OCI-M1 (cell line): ENCODE results near the gene MTMR1.
A peak's percentile ranks its signal among the peaks of the same experiment; 100 is the strongest.

ENCODE experiments used
- DNase-seq: peaks from one replicate; lab custom pipeline; 2025; lab: John Stamatoyannopoulos, UW

Gene MTMR1

DNA sequence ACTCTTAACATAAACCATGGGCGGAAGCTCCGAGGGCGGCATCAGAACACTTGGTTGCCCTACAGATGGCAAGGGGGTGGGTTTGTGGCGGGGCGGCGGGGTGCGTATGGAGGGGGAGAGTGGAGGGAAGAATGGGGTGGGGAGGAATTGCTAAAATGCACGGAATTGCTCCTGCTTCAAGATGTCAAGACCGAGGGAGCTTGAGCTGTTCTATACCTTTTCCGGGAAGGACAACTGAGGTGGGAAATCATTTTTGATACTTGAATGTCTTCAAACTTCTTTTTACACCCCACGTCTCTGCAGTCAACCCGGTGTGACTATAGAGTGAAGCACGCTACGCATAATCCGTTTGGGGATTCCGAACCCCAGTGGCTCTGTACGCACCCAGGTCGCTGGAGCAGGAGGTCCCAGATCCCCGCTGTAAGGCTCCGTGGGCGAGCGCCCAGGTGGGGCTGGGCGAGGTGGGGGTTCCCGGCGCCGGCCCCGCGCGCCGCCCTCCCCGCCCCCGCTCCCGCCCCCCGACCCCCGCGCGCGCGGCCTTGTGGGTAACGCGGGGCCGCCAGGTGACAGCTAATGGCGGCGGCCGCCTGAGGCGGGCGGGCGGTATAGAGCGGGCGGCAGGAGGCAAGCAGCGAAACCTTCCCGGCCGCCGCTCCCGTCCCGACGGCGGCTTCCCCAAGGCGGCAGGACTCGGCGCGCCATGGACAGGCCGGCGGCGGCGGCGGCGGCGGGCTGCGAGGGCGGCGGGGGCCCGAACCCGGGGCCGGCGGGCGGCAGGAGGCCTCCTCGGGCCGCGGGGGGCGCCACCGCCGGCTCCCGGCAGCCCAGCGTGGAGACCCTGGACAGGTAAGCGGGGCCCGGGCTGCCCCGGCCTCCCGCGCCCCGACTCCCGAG, at the start of gene MTMR1:
TSS of gene MTMR1 (plus strand) at position 566 of the 894 bp plus-strand sequence. CDS start at position 701, 135 bp downstream.
- peak; percentile 37 for DNase-seq

DNA sequence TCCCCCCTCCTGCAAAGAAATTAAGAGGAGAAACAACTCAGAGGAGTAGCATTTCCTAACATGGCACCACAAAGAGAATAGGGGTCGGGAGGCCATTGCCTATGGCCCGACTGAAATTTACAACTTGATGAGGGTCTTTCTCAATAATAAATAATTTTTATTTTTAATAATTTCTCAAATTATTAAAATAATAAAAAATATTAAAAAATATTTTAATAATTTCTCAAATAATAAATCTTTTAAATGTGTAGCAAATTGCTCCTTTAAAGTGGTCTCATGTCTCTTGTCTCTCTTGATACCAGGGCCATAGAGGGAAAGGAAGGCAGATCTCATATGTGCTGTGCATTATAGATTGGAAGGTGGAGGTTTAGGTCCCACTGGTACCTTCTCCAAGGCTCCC, 49.2 kb upstream of the MTMR1 start:
- DNase-seq: no peak

GRCh38 chrX:150644422-150644821, 48.8 kb upstream of the MTMR1 start:
- peak; percentile 72 for DNase-seq

DNA sequence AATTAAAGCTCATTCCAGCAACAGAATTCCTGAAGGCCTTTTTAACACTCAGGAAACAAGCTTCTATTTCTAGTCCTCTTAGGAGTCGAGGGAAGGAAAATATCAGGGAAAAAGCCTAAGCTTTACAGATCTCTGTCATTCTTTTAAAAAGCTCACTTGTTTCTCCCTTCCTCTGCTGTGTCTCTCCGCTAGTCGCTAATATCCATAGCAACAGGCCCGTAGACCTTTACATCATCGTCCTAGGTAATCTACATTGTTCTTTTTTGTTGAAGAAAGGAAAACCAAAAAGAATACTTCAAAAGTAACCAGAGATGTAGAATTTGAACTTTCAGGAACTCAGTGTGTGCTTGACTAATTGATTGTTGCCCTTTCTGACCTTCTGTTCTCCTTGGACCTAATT, 45.9 kb upstream of the MTMR1 start:
- DNase-seq: no peak

GRCh38 chrX:150648296-150648940, 44.8 kb upstream of the MTMR1 start:
- no peak for DNase-seq

GRCh38 chrX:150649096-150649870, 43.9 kb upstream of the MTMR1 start:
- DNase-seq: no peak

GRCh38 chrX:150651906-150652305, 41.3 kb upstream of the MTMR1 start:
- DNase-seq: no peak

- no peak for DNase-seq
These were observed 37.4 kb upstream of the MTMR1 start for GRCh38 chrX:150655788-150656187.

DNA sequence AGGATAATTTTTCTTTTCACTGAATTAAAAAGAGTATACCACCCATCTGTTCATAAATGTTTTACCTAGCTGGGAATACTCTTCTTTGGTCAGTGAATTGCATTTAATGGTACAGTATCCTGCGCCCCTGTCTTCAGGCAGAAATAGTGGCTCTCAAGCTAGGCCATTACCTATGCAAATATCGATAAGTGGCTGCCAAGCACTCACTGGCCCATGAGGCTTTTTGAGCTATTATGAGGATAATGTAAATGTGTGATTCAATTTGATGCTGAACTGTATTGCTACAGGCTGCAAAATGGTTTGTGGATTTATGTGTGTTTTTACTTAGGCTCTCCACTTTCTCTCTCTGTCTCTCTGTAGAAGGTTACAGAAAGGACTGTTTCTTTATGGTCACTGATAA, 30.1 kb upstream of the MTMR1 start:
- DNase-seq: no peak

GRCh38 chrX:150664290-150664689, 28.9 kb upstream of the MTMR1 start:
- DNase-seq: no peak

- no peak for DNase-seq
These were observed 17.0 kb upstream of the MTMR1 start for GRCh38 chrX:150676221-150676620.

GRCh38 chrX:150680974-150681373, 12.2 kb upstream of the MTMR1 start:
- peak; percentile 44 for DNase-seq

- no peak for DNase-seq
These were observed 10.1 kb upstream of the MTMR1 start for GRCh38 chrX:150683112-150683511.

DNA sequence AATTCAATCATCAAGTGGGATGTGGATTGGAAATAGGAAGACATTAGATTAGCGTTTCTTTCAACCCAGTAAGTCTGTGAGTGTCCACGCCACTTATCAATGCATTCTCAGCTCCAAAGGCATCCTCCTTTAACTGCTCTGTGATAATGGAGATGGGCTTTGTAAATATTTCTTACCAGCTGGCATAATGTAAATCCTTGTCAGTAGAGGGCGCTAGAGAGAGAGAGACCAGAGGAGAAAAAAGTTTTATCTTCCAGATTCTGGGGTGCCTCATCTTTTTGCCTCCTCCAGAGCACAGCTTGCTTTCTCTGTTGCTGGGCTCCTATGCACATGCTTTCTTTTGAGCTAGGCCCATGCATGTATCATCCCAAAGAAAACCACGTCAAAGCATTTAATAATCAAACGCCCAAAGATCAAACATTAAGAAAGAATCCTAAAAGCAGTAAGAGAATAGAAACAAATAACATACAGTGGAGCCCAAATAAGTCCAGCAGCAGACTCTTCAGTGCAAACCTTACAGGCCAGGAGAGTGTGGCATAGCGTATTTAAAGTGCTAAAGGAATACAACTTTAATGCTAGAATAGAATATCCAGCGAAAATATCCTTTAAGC, 9.6 kb upstream of the MTMR1 start:
- DNase-seq: peak; percentile 72

- no peak for DNase-seq
These were observed 4.2 kb upstream of the MTMR1 start for GRCh38 chrX:150688911-150689451.

DNA sequence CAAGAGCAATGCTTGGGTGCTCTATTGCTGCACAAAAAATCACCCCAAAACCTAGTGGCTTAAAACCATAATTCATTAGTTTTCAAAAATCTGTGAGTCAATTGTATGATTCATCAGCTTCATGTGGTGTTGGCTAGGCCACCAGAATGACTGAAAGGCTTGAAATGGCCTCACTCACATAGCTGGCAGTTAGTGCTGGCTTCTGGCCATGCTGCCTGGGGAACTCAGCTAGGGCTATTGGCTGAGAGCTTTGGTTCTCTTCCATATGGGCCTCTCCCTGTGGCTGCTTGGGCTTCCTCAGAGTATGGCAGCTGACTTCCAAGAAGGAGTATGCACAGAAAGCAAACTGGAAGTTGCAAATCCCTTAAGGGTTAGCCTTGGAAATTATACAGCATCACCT, 3.1 kb upstream of the MTMR1 start:
- peak; percentile 0 for DNase-seq

DNA sequence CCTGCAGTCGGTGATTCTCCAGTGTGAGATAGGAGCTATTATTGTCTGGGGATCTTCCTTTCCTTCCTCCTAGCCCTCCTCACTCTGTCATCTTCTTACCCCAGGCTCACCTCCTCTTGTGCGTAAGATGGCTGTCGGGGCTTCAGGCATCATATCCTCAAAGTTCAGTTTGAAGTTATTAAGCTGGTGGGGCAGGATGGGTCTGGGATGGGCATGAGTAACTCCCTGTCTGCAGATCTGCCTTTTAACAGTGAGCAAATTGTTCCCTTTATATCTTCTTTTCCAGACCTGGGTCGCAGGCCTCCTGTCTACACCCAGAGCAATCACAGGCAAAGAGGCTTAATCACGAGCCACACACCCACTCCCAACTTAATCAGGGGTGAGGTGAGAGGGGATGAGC, 900 bp upstream of the MTMR1 start:
- DNase-seq: peak; percentile 9

DNA sequence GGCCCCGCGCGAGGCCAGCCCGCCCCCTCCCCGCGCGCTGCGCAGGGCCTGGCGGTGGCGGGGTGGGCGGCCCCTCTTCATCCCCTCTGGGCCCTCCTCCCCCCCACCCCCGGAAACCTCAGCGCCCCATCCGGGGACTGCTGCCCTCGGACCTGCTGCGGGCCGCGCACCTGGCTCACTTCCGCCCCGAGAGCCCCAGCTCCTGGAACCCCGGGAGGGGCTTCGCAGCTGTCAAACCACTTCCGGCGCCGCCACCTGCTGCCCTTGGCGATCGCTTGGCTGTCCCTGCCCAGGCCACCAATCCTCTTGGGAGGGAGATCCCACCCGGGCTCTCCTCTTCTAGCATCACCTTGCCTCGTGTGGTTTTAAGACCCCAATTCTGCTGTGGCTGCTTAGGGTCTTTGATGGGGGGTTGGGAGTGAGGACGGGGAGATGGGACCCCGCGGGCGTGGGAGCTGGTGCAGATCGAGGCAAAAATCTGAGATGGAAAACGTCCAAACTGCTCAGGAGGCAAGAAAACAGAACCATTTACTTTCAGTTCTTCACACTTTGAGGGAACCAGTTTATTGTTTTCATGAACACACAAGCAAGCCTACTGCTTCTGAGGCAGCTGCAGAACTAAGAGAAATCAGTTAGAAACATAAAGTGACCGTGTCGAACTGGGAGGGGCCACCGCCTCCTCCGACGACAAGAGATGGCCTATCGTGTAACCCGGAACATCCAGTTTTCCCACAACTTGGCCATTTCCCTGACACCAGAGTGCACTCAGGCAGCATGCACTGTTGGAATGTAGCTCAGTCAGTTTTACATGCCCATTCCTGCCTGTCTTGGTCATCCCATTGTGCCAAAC, 754 bp downstream of the MTMR1 start:
- peak; percentile 60 for DNase-seq

DNA sequence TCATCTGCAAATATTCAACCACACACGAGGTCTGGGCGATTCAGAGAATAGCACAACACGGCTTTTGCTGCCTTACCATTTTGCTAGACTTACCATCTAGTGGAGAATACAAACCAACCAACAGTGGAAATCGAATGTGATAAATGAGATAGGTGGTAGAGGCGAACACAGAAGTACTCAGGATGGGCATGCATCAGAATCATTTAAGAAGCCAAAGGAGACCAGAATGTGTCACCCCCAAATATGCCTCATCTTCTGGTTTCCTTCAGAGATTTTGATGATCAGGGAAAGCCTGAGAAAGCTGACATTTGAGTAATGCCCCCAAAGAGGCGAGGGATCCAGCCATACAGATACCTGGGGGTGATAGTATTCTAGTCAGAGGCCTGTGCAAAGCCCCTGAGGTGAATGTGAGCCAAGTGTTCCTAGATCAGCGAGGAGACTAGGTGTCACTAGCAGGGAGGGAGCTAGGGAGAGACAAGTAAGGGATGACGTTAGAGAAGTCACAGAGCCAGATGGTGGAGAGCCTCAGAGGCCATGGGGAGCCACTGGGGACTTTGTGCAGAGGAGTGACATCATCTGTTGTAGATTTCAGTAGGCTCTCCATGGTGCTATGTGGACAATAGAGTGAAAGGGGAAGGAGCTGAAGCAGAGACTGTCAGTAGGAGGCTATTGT, 1.7 kb downstream of the MTMR1 start:
- DNase-seq: peak; percentile 14

DNA sequence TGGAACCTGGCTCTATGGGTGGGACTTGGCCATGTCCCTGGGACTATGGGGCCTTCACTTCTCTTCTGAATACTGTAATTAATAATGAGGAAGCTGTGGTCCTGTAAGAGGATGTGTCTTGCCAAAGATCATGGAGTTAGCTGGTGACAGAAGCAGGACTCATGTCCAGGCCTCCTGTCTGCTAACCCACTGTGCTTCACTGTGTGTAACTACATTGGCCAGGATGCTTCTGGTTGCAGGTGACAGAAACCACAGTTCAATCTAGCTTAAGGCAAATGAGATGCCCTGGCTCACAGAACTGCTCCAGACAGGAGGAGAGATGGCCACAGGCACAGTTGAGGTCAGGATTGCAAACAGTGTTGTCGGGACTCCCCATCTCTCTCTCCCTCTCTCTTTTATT, 3.1 kb downstream of the MTMR1 start:
- peak; percentile 12 for DNase-seq
